GM21423 (cell line): ENCODE results near the gene CYGB.
"Not testable (repeated sequence)": the region's sequence is repeated elsewhere in the genome, so short reads cannot be mapped to it uniquely, and the experiment has no call there.

Source experiments
- ATAC-seq: cut with Tn5 transposase; IDR thresholded peaks from one replicate; pipeline ENCODE4 v1.9.1; 2021; ENCODE audit warnings: mild to moderate bottlenecking, moderate library complexity; ENCODE audit not compliant: unreplicated experiment

CYGB gene

GRCh38 chr17:76538941-76539570 lies 1.5 kb upstream of the CYGB start:
- no peak for ATAC-seq

GRCh38 chr17:76538281-76538931 lies 897 bp upstream of the CYGB start:
- no peak for ATAC-seq

GRCh38 chr17:76537288-76537577 lies 276 bp downstream of the CYGB start:
- no peak for ATAC-seq

GRCh38 chr17:76536511-76537287 lies 810 bp downstream of the CYGB start:
- ATAC-seq, result no peak

GRCh38 chr17:76535788-76536510 lies 1.6 kb downstream of the CYGB start:
- no peak for ATAC-seq

- no peak for ATAC-seq
These were observed 2.4 kb downstream of the CYGB start for GRCh38 chr17:76534831-76535732.

DNA sequence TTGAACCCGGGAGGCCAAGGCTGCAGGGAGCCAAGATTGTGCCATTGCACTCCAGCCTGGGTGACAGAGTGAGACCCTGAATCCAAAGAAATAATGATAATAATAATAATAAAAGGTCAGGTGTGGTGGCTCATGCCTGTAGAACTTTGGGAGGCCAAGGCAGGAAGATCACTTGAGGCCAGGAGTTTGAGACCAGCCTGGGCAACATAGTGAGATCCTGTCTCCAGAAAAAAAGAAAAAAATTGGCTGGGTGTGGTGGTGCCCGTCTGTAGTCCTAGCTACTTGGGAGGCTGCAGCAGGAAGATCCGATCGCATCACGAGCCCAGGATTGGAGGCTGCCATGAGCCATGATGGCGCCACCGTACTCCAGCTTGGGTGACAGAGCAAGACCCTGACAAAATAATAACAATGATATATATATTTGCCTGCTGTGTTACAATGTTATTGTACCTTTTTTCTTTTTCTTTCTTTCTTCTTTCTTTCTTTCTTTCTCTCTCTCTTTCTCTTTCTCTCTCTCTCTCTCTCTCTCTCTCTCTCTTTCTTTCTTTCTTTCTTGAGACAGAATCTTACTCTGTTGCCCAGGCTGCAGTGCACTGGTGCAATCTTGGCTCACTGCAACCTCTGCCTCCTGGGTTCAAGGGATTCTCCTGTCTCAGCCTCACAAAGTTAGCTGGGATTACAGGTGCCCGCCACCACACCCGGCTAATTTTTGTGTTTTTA lies 3.7 kb downstream of the CYGB start:
- not testable (repeated sequence) for ATAC-seq

GRCh38 chr17:76532072-76532651 lies 5.3 kb downstream of the CYGB start:
- no peak for ATAC-seq

DNA sequence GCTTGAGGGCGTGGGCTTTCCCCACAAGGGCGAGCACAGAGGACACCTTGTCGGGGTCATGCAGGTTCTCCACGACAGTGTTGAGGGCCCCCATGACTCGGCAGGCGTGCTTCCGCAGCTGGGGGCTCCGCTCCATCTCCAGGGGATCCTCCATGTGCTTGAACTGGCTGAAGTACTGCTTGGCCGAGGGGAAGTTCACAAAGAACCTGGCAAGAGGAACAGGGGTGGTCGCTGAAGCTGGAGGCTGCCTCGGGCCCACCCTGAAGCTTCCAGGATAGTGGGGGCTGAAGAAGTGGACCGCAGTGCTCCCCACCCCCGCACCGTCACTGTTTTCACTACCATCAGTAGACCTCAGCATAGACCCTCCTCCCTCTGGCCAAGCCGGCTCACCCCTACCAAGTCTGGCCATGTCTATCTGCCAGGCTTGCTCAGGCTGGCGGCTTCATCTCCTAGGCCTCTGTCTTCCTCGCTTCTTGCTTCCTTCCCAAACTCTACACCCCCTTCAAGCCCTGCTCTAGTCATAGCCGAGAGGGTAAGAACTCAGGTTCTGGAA lies 5.9 kb downstream of the CYGB start:
- no peak for ATAC-seq

DNA sequence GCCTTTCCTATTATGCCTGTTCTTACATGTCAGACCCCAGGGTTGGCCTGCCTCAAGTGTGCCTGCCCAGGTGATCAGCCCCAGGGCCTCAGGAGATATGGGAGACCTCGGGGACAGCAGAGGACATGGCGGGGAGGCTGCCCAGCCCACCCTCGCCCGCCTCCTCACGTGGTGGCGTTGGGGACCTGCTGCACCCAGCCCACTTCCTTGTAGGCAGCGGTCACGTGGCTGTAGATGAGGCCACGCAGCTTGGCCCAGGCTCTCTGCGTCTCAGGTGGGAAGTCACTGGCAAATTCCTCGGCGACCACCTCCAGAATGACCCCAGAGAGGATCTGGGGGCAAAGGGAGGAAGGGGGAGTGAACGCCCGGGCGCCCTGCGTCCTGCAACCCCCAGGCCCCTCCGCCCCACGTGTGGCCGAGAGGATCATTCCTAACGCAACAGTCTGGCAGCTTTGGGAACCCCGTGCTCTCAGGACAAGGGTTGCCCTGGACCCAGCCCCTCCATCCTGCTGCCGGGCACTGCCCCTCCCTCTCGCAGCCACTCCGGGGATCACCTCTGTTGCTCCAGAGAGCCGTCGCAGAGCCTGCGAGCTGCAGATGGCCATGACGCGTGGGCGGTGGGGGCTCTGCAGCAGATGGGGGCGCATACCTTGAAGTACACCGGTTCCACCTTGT lies 6.6 kb downstream of the CYGB start:
- no peak for ATAC-seq

GRCh38 chr17:76530095-76530723 lies 7.3 kb downstream of the CYGB start:
- no peak for ATAC-seq

DNA sequence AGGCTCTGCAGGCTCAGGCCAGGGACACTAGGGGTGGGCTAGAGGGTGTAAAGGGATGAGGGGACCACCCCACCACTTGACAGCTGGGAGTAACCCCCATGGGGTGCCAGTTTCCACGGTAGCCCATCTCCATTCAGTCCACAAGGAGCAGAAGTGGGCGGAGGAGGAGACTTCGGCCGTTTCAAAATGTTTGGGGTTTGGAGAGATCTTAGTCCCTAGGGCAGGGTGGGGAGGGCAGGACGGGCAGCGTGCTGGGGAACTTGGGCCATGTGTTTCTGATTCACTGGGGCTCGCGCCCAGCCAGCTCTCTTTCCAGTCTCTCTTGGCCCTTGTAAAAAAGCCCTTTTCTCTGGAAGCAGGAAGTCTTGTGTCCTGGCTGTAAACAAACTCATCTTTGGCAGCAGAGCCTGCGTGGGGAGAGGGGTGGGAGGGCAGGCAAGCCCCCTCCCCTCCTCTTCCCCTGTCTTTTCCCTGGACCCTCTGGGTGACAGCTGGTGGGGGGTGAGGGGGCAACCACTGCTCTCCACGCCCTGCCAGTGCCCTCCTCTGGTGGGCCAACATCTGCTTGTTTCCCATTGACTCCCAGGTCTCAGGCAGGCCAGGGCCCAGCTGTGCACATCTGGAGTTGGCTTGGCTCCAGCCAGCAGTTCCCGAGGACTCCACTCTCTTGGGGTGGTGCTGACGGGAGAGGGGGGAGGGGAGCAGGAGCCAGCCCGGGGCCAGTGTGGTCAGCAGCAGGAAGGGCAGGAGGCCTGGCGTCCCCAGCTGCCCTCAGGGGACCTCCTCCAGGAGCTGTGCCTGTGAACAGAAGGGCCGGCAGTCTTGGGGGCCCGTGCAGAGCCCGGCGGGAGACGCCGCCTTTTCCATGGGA lies 8.1 kb downstream of the CYGB start:
- no peak for ATAC-seq

DNA sequence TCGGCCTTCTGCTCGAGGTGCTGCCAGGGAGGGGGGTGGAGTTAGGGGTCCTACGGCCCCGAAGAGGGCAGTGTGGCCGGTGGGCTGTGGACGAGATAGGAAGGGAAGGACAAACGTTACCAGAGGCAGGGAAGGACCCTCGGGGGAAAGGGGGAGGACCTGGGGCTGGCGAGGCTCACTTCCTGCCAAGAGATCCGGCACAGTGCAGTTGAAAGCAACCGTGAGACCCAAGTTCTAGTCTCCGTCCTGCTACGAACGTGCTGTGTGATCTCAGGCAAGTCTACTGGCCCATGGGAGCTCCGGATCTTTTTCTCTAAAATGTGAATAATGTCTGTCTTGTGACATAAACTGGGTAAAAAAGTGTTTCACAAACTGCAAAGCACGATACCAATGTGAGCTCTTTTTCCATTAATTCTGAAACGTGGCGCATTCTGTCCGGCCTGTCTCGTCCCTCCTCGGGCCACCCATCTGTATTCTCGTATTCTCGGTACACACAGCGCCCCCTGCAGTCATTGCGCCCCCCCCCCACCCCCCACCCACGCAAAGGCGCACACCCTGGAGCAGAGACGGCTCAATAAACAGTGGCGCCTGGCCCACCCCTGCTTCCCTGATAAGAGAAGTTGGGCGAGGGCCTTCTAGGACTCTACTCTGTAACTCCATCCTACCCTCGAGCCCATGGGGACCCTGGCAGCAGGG lies 8.8 kb downstream of the CYGB start:
- no peak for ATAC-seq

- ATAC-seq, result peak; percentile 38
These were observed 9.4 kb downstream of the CYGB start for GRCh38 chr17:76528156-76528527.

DNA sequence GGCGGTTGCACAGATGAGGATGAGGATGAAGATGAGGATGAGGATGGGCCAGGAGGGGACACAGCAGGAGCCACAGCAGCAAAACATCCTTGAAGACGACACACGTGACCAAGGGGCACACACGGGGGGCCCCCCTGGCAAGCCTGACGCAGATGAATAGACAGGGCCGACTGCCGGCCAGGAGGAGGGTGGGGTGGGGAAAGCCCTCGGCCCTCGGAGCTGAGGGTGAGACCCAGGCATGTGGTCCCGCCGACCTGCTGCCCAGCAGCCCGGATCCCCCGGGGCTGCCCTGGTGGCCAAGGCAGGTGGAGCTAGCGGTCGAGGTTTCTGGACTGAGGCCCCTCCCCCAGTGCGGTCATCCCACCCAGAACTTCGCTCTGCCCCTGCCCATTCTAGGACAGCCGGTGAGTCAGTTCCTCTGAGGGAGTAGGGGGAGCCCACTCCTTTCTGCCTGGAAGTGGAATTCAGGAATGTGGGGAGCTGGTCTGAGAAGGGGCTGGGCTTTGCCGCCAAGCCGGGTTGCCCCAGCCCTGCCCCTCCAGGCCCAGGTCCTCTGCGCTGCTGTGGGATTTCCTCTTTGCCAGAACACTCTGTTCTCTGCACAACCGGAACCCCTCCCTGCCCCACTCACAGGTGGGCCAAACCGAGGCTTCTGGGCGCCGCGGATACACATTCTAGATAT lies 9.9 kb downstream of the CYGB start:
- ATAC-seq, result peak; percentile 59

GRCh38 chr17:76527016-76527415 lies 10.5 kb downstream of the CYGB start:
- ATAC-seq, result not testable (repeated sequence)
